NCI-H2227 treated with DMSO at 0.1 percent for 48 hours (cell line): ENCODE measurements around the gene NFATC3.

Experiments
- DNase-seq: peaks from one replicate; lab custom pipeline; 2025; lab: John Stamatoyannopoulos, UW

Gene NFATC3

GRCh38 chr16:68085259-68086071 is at the start of gene NFATC3:
Gene NFATC3, plus strand, starts transcription at chr16:68085370. Its CDS starts 312 bp downstream, at chr16:68085682.
- DNase-seq: peak; percentile 52

GRCh38 chr16:68037841-68038597 is 47.2 kb upstream of the NFATC3 start:
- no peak for DNase-seq

DNA sequence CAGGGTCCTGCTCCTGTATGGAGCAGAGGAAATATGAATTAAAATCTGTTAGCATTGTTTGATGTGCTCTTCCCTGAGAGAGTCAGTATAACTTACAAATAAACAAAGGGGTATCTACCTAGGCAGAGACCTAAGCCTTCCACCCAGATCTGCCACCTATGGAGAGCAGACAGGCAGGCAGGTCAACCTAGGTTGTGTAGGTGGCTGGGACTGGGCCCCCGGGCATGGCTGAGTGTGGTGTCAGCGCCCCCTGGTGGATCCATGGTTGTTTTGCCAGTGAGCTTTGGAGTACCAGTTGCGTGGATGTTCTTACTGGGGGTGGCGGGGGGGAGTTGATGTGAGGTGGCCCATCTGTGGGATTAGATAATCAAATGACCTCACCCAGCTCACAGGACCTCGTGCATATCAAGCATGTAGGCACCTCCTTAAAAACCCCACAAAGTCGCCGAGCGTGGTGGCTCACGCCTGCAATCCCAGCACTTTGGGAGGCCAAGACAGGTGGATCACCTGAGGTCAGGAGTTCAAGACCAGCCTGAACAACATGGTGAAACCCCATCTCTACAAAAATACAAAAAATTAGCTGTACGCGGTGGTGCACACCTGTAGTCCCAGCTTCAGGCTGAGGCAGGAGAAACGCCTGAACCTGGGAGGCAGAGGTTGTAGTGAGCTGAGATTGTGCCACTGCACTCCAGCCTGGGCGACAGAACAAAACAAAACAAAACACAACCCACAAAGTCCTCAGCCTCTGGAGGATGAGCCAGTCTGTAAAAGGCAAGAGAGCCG is 44.5 kb upstream of the NFATC3 start:
- DNase-seq: peak; percentile 28

DNA sequence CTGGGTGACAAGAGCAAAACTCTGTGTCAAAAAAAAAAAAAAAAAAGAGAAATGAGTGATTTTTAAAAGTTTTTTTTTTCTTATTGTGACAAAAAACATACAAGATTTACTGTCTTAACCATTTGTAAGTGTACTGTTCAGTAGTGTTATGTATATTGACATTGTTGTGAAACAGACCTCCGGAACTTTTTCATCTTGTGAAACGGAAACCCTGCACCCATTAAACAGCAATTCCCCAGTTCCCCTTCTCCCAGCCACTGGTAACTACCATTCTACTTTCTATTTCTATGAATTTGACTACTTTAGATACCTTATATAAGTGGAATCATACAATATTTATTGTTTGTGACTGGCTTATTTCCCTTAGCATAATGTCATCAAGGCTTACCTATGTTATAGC is 43.4 kb upstream of the NFATC3 start:
- DNase-seq: no peak

GRCh38 chr16:68046106-68046505 is 39.1 kb upstream of the NFATC3 start:
- no peak for DNase-seq

- no peak for DNase-seq
Observed at GRCh38 chr16:68047987-68048386, 37.2 kb upstream of the NFATC3 start.

DNA sequence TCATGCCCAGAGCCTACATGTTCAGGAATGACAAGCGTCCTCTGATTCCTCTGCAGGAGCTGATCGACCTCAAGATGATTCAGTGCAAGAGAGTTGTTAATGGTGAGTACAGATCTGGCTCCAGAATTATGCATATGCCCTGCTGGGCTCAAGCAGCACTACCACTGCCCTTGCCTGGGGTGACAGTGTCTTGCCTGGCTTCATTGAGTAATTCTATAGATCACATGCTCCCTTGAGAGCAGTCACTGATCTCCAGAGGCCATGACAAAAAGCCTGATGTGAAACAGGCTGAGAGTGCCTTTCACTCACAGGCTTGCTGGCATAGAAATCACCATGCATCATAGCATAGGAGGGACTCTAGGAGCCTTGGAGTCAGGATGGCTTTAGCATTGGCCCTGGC is 35.7 kb upstream of the NFATC3 start:
- no peak for DNase-seq

GRCh38 chr16:68055395-68055794 is 29.8 kb upstream of the NFATC3 start:
- DNase-seq: no peak

- DNase-seq: no peak
Observed at GRCh38 chr16:68059804-68060203, 25.4 kb upstream of the NFATC3 start.

GRCh38 chr16:68061396-68061795 is 23.8 kb upstream of the NFATC3 start:
- DNase-seq: no peak

GRCh38 chr16:68062910-68063393 is 22.2 kb upstream of the NFATC3 start:
- no peak for DNase-seq

DNA sequence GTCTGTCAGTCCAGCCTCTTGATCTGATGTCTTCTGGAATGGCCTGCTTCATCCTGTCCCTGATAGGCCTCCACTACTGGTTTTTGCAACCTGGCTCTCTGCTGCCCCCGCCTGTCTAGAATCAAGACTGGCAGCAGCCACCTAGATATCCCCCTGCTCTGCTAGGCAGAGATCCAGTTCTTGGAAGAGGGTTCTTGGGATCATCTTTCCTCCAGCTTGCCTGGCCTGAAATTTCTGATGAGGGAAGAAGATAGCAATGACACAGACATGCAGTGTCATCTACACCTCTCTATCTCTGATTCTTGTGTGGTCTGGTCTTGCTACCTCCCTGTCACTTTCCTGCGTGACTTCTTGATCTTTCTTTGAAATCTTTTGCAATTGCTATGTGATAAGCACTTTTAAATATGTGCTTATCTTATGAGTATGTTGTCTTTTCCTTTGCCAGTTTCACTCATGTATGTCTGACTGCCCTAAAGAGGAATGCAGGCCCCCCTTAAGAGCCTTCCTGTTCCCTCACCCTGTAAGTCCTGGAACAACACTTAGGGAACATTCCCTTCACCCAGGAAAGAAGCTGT is 20.3 kb upstream of the NFATC3 start:
- peak; percentile 38 for DNase-seq

- no peak for DNase-seq
Observed at GRCh38 chr16:68065716-68066305, 19.4 kb upstream of the NFATC3 start.

DNA sequence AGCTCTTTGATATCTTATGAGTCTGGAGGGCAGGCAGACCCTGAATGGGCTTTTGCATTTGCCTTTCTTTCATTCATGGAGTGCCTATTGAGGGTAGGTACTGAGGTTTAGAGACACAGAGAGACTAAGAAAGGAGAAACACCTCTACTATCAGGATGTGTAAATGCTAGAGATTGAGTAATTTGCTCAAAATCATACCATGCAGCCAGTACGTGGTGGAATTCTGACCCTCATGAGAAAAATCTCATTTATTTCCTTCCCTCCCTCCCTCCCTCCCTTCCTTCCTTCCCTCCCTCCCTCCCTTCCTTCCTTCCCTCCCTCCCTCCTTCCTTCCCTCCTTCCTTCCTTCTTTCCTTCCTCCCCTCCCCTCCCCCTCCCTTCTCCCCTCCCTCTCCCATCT is 18.4 kb upstream of the NFATC3 start:
- DNase-seq: no peak

GRCh38 chr16:68068926-68069325 is 16.2 kb upstream of the NFATC3 start:
- DNase-seq: no peak

DNA sequence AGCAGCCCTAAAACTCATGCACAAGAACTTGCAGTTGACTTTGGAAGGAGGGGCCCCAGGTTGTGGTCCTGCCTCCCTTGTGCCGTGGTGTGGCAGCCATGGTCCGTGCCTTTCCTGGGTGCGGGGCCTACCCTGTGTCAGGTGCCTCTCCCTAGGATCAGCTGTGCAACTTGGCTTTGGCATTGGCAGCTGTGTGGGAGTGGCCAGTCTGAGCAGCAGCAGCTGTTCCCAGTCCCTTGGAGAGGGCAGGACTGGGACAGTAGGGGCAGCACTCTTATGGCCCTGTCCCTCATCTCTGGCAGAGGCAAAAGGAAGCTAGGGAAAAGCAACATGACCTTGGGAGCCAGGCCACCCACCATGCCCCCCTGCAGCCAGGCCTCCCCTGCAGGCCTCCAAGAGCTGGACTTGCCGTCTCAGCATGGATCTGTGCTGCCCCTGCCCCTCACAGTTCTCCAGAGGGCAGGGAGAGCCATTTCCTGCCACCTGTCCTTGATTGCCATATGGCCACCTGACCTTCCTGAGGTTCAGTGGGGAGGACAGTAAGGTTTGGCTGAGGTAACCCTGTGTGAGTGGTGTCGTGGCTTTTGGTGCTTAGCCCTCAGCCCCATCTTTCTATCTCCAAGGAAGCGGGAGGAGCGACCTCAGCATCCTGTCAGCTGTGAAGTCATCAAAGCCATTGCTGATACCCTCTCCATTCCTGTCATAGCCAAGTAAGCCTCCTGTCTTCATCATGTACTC is 15.5 kb upstream of the NFATC3 start:
- no peak for DNase-seq

GRCh38 chr16:68070249-68070730 is 14.9 kb upstream of the NFATC3 start:
- DNase-seq: no peak

- no peak for DNase-seq
Observed at GRCh38 chr16:68070806-68071517, 14.2 kb upstream of the NFATC3 start.

- no peak for DNase-seq
Observed at GRCh38 chr16:68071518-68071901, 13.7 kb upstream of the NFATC3 start.

DNA sequence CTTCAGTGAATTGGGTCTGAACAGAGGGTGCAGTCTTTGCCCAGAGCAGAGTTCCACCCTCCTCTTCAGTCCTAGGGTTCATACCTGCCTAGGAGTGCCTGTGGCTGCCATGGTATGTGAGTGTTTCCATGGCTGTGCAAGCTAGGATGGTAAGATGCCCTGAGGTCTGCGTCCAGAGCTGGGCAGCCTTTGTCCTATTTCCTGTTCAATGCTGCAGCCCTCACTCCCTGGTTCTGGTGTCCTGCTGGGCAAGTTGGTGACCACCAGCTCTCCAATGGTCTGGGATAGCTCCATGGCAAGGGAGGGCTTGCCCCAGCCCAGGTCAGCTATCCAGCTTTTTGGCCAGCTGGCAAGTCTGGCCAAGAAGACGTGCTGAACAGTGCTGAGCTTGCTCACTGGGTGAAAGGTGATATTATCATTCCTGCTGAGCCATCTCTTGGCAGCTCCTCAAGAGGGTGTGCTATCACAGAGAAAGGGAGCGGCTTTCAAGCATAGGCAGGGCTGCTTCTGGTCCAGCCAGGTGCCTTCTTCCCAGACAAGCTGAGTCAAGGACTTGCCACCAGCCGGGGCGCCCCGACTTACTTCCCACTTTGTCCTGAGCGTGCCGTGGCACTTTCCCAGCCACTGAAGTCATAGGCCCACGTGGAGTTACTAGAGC is 13.0 kb upstream of the NFATC3 start:
- DNase-seq: no peak
